Measurements from ENCODE around the gene ARSJ. TPM values are rescaled to one million over a fixed set of nuclear protein-coding genes. Genes with fewer than 3 reads are reported as not detected.

Gene ARSJ
- total RNA-seq (2021; ENCODE audit: unreplicated experiment) (43.9 TPM), Bru-seq, nascent RNA (percentile 94 among the genes with signal in this experiment), BruChase-seq, experiment 1, labeled RNA remaining after a 2-hour chase (percentile 84 among the genes with signal in this experiment), BruChase-seq, experiment 2, labeled RNA remaining after a 6-hour chase (percentile 79 among the genes with signal in this experiment)
- polyA plus RNA-seq (2012; ENCODE audit: insufficient read length): 17.8 TPM
- long read RNA-seq, full-length matches to known transcripts: 36 of 93 reads
- long read RNA-seq, partial matches to known transcripts: 16 of 93 reads
- long read RNA-seq, other reads (novel, unspliced or antisense): 41 of 93 reads

GRCh38 chr4:113979148-113979904 lies at the start of gene ARSJ:
TSS of gene ARSJ (minus strand) at chr4:113979647. CDS start at chr4:113978834, 813 bp downstream.
- POLR2A ChIA-PET: interaction anchor here (0.6 kb wide), 1 partner anchor 59 kb away, joined by 5 read pairs; no protein-coding TSS in a partner anchor
- CTCF ChIA-PET: no interaction called here
- Histone ChIP-seq H3K4me1 (ENCODE audit: control insufficient read depth, insufficient read depth, low read length) (peaks cover 7% of the 10 kb centered on the region), H3K4me3 (ENCODE audit: low read depth in 2 of 2, low read length in 2 of 2) (peak within 1 kb of the TSS; percentile 77 to 85), H3K36me3 (ENCODE audit: control insufficient read depth, insufficient read depth, low read length) (no peaks in the 10 kb centered on the region; the same call in 1 of the 2 replicates), H3K27ac (ENCODE audit: low read length) (peak within 1 kb of the TSS; percentile 96), H3K9me3 (ENCODE audit: control insufficient read depth, insufficient read depth, low read depth, low read length) (peaks cover 5% of the 10 kb centered on the region; the same call in 1 of the 2 replicates), H3K27me3 (ENCODE audit: control insufficient read depth, insufficient read depth, low read length) (no peaks in the 10 kb centered on the region)
- BruUV-seq (replicated peaks): no TSS peak
- ATAC-seq (peak; percentile 79), DNase-seq (ENCODE audit: low read depth, low spot score) (no peak)
- TF ChIP-seq REST (IDR thresholded peaks at IDR 0.05; ENCODE audit: insufficient read depth in 1 of 2, low read depth in 2 of 2, low read length in 1 of 2): no peak
- peak; percentile 24; the same call in 1 of the 2 replicates for TF ChIP-seq SIN3A (IDR thresholded peaks at IDR 0.05; ENCODE audit: borderline replicate concordance, insufficient read depth, low read depth, low read length)
- TF ChIP-seq TCF7L2 (IDR thresholded peaks at IDR 0.05; ENCODE audit: low read depth, low read length): no peak; the same call in 1 of the 2 replicates
- no peak for TF ChIP-seq POLR2AphosphoS5 (IDR thresholded peaks at IDR 0.05; ENCODE audit: low read depth, low read length)
- no peak for TF ChIP-seq CTCF (IDR thresholded peaks at IDR 0.05)
- intact Hi-C loops (cut with micrococcal nuclease; ENCODE audit: unreplicated experiment): loop anchor here (5.0 kb wide), 1 partner anchor 93 kb away; no protein-coding TSS in a partner anchor
- in situ Hi-C loops (cut with HindIII; ENCODE audit: low pct_unique_long_range_greater_than_20kb, low sequenced_read_pairs): no loop called here

- in situ Hi-C loops (cut with HindIII; ENCODE audit: low pct_unique_long_range_greater_than_20kb, low sequenced_read_pairs): no loop called here
- Histone ChIP-seq H3K9me3 (ENCODE audit: control insufficient read depth, insufficient read depth, low read depth, low read length) (no peaks in the 10 kb centered on the region), H3K36me3 (ENCODE audit: control insufficient read depth, insufficient read depth, low read length) (no peaks in the 10 kb centered on the region), H3K27me3 (ENCODE audit: control insufficient read depth, insufficient read depth, low read length) (no peaks in the 10 kb centered on the region), H3K4me3 (ENCODE audit: low read depth in 2 of 2, low read length in 2 of 2) (no peak overlapping the region), H3K4me1 (ENCODE audit: control insufficient read depth, insufficient read depth, low read length) (no peaks in the 10 kb centered on the region), H3K27ac (ENCODE audit: low read length) (no peak overlapping the region)
- DNase-seq (ENCODE audit: low read depth, low spot score) (no peak), ATAC-seq (no peak)
- ChIA-PET POLR2A (no interaction called here), CTCF (no interaction called here)
- intact Hi-C loops (cut with micrococcal nuclease; ENCODE audit: unreplicated experiment): no loop called here
- BruUV-seq (replicated peaks): no TSS peak
- TF ChIP-seq POLR2AphosphoS5 (IDR thresholded peaks at IDR 0.05; ENCODE audit: low read depth, low read length) (no peak), CTCF (IDR thresholded peaks at IDR 0.05) (no peak), REST (IDR thresholded peaks at IDR 0.05; ENCODE audit: insufficient read depth in 1 of 2, low read depth in 2 of 2, low read length in 1 of 2) (no peak), SIN3A (IDR thresholded peaks at IDR 0.05; ENCODE audit: borderline replicate concordance, insufficient read depth, low read depth, low read length) (no peak)
Observed at GRCh38 chr4:114028071-114028470, 48.6 kb upstream of the ARSJ start.

All from Panc1 (cell line).